Activated naive CD4-positive, alpha-beta T cell (primary cell): ENCODE results near the gene SULT1A3.
"Not testable (repeated sequence)": the region's sequence is repeated elsewhere in the genome, so short reads cannot be mapped to it uniquely, and the experiment has no call there.

Experiments used
- DNase-seq, 4 experiments: peaks; one replicate each; lab custom pipeline; 2025; lab: John Stamatoyannopoulos, UW

Gene SULT1A3

DNA sequence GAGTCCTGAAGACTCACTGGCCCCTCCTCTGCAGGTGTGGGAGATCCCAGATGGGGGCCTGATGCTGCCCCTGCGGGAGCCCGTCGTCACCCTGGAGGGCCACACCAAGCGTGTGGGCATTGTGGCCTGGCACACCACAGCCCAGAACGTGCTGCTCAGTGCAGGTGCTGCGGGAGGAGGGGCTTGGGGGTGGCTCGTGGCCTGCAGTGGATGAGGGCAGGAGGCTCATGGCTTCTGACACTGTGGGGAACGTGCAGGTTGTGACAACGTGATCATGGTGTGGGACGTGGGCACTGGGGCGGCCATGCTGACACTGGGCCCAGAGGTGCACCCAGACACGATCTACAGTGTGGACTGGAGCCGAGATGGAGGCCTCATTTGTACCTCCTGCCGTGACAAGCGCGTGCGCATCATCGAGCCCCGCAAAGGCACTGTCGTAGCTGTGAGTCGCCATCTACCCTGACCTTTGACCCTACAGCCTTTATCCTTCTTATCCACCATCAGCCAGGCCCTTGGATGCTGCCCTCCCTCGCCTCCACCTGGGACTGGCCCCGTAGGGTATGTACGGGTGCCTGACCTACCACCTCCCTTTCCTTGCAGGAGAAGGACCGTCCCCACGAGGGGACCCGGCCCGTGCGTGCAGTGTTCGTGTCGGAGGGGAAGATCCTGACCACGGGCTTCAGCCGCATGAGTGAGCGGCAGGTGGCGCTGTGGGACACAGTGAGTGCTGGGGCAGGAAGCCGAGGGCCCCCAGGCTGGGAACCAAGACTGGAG is 12.1 kb upstream of the SULT1A3 start:
- DNase-seq, result peak; percentile 68 to 88 (median 82)

DNA sequence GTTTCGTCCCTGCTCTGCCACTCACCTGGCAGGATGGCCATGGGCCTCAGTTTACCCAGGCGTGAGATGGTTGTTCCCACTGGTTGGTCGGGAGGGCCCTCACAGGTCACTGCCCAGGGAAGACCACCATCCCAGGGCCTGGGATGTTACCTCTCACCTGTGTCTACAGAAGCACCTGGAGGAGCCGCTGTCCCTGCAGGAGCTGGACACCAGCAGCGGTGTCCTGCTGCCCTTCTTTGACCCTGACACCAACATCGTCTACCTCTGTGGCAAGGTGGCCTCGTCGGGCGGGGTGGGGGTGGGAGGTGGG is 11.5 kb upstream of the SULT1A3 start:
- no peak for DNase-seq

- DNase-seq, result no peak
These were observed 11.0 kb upstream of the SULT1A3 start for GRCh38 chr16:30187971-30188561.

GRCh38 chr16:30191158-30191557 is 7.9 kb upstream of the SULT1A3 start:
- not testable (repeated sequence) for DNase-seq

GRCh38 chr16:30193098-30193497 is 6.0 kb upstream of the SULT1A3 start:
- not testable (repeated sequence) for DNase-seq

GRCh38 chr16:30193615-30194014 is 5.4 kb upstream of the SULT1A3 start, which contains the start of the genes BOLA2B and SLX1A:
TSS of gene BOLA2B (minus strand) at chr16:30193666. CDS start at chr16:30193595, 71 bp downstream.
TSS of gene SLX1A (plus strand) at chr16:30193875. CDS start at chr16:30194085, 210 bp downstream.
- DNase-seq, result not testable (repeated sequence)

GRCh38 chr16:30194172-30194925 is 4.7 kb upstream of the SULT1A3 start:
- DNase-seq, result not testable (repeated sequence)

DNA sequence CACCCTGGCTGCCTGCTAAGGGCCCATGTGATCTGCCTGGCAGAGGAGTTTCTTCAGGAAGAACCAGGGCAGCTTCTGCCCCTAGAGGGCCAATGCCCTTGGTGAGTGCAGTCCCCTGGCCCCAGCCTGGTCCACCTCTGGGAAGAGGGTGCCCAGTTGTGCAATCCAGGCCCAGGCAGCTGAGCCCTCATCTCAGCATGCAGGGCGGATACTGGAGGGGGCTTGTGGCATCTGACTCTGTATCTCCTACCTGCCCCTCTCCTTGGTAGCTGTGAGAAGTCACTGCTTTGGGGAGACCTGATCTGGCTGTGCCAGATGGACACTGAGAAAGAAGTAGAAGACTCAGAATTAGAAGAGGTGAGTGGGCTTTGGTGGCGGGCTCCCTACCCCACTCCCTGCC is 2.1 kb upstream of the SULT1A3 start:
- not testable (repeated sequence) for DNase-seq

GRCh38 chr16:30199608-30200343 is 721 bp downstream of the SULT1A3 start:
- DNase-seq, result not testable (repeated sequence)

DNA sequence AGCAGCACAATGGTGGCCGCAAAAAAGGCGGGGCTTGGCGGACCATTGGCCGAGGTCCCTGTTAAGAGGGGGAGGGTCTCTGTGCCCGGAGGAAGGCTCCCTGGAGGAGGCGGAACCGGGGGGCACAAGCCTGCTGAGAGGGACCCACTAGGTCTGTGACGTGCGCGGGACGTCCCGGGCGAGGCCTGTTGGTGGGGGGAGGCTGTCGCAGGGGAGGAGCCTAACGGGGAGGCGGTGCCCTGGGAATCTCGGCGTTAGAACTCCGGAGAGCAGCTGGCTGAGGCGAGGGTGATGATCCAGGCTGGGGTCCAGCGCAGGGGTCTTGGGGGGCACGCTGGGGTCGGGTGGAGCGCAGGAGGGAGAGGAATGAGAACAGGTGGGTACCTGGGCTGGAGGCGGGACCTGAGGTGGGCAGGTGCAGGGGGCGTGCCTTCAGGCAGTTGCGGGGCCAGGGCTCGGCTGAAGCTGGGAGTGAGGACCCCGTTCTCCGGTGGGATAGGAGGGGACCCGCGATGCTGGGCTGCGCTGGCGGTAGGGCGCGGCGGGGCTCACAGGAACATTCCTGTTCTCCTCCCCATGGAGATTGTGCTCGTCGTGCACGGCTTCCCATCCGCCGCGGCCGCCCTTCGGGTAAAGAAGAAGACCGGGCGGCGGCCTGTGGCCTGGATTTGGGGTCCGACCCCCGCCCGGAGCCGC is 6.6 kb downstream of the SULT1A3 start:
- DNase-seq, result not testable (repeated sequence)

DNA sequence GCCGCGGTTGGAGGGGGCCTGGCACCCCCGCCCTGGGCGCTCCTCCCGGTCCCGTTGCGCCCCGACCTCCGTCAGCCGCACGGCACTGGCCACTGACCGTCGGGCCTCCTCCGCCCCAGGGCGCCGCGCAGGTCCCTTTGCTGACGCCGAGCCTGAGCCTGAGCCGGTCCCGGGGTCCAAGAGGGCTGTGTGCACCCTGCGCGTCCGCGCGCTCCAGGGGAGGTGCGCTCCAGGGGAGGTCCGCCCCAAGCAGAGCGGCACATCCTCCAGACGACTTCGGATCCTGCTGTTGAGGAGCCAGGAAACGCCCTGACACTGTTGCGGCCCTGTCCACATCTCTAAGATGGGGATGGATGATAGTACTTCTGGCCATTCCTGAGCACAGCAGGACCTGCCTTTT is 7.2 kb downstream of the SULT1A3 start:
- DNase-seq, result not testable (repeated sequence)

- DNase-seq, result not testable (repeated sequence)
These were observed 8.1 kb downstream of the SULT1A3 start for GRCh38 chr16:30207063-30207704.

- not testable (repeated sequence) for DNase-seq
These were observed 10.0 kb downstream of the SULT1A3 start for GRCh38 chr16:30209032-30209431.

GRCh38 chr16:30211414-30211813 is 12.4 kb downstream of the SULT1A3 start:
- not testable (repeated sequence) for DNase-seq

GRCh38 chr16:30217082-30217481 is 18.0 kb downstream of the SULT1A3 start:
- not testable (repeated sequence) for DNase-seq

GRCh38 chr16:30248379-30248778 is 49.3 kb downstream of the SULT1A3 start, which contains the start of gene NPIPB13:
TSS of gene NPIPB13 (minus strand) at chr16:30248479. CDS start at chr16:30245573, 2,906 bp downstream.
- DNase-seq, result not testable (repeated sequence)
